ENCODE measurements around the gene ZPR1.
"Not testable (repeated sequence)": the region's sequence is repeated elsewhere in the genome, so short reads cannot be mapped to it uniquely, and the experiment has no call there.

ZPR1 gene

GRCh38 chr11:116787786-116788486 lies at the start of gene ZPR1:
ZPR1 (minus strand) TSS chr11:116788023; CDS start chr11:116787990, 33 bp downstream.
- peak; percentile 95 for DNase-seq

GRCh38 chr11:116836632-116836991 lies 48.8 kb upstream of the ZPR1 start:
- DNase-seq, result no peak

- peak; percentile 89 for DNase-seq
Observed at GRCh38 chr11:116835791-116836631, 48.2 kb upstream of the ZPR1 start.

- no peak for DNase-seq
Observed at GRCh38 chr11:116835042-116835772, 47.4 kb upstream of the ZPR1 start.

- DNase-seq, result not testable (repeated sequence)
Observed at GRCh38 chr11:116834535-116835041, 46.8 kb upstream of the ZPR1 start.

GRCh38 chr11:116833816-116834534 lies 46.2 kb upstream of the ZPR1 start:
- DNase-seq, result peak; percentile 54

GRCh38 chr11:116833491-116833815 lies 45.6 kb upstream of the ZPR1 start:
- no peak for DNase-seq

GRCh38 chr11:116832350-116833290 lies 44.8 kb upstream of the ZPR1 start:
- peak; percentile 52 for DNase-seq

GRCh38 chr11:116831790-116832349 lies 44.0 kb upstream of the ZPR1 start:
- DNase-seq, result no peak

GRCh38 chr11:116830184-116830912 lies 42.5 kb upstream of the ZPR1 start:
- DNase-seq, result no peak

GRCh38 chr11:116829525-116830183 lies 41.8 kb upstream of the ZPR1 start, which contains the start of gene APOC3:
APOC3 (plus strand) TSS chr11:116829907; CDS start chr11:116830583, 676 bp downstream.
- no peak for DNase-seq

GRCh38 chr11:116828632-116829524 lies 41.1 kb upstream of the ZPR1 start:
- DNase-seq, result peak; percentile 37

GRCh38 chr11:116827461-116827860 lies 39.6 kb upstream of the ZPR1 start:
- no peak for DNase-seq

- peak; percentile 59 for DNase-seq
Observed at GRCh38 chr11:116826751-116827431, 39.1 kb upstream of the ZPR1 start.

GRCh38 chr11:116825854-116826750 lies 38.3 kb upstream of the ZPR1 start:
- DNase-seq, result peak; percentile 50

GRCh38 chr11:116825434-116825833 lies 37.6 kb upstream of the ZPR1 start:
- DNase-seq, result peak; percentile 55

Measured in activated effector memory CD4-positive, alpha-beta T cell treated with anti-CD3 and anti-CD28 coated beads, Interleukin-2, amount 50 U/mL, for 16 hours (primary cell).